GM18858 (cell line): ENCODE results near the gene ENOX1.
"Not testable (repeated sequence)": the region's sequence is repeated elsewhere in the genome, so short reads cannot be mapped to it uniquely, and the experiment has no call there.

ENCODE experiments used
- ATAC-seq: cut with Tn5 transposase; IDR thresholded peaks from one replicate; pipeline ENCODE4 v1.9.1; 2021; ENCODE audit not compliant: unreplicated experiment

The ENOX1 gene

GRCh38 chr13:43180036-43180660 lies 606.6 kb downstream of the ENOX1 start:
- no peak for ATAC-seq

DNA sequence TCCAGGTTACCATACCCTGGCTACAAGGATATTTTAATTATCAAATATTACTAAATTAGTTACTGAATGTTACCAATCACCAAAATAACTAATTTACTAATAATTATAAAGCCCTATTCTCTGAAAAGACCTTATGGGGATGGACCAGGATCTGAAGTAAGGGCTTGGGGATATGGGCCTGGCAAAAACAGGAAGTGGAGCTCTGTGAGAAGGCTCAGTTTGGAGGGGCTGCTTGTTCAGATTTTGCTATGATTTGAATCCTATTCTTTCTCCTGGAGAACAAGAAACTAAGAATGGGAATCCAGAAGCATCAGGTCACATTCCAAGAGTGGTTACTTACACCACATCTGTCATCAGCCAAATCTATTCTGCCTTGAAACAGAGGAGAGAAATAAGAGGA lies 615.3 kb downstream of the ENOX1 start:
- ATAC-seq: no peak

GRCh38 chr13:43170506-43170905 lies 616.3 kb downstream of the ENOX1 start:
- no peak for ATAC-seq

DNA sequence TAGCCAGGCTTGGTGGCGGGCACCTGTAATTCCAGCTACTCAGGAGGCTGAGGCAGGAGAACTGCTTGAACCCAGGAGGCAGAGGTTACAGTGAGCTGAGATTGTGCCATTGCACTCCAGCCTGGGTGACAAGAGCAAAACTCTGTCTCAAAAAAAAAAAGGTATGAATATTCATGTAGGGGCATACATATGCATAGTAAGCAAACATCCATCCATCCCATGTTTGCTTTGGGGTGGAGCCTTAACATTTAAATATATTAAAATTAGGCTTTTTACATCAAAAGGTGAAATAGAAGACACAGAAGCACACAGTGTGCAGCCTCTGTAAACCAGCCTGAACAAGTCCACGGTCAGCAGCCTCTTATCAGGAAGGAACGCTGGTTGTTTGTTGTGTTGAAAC lies 618.3 kb downstream of the ENOX1 start:
- ATAC-seq: not testable (repeated sequence)

GRCh38 chr13:43167731-43168130 lies 619.0 kb downstream of the ENOX1 start:
- no peak for ATAC-seq

GRCh38 chr13:43166644-43167457 lies 619.9 kb downstream of the ENOX1 start:
- ATAC-seq: no peak
